Measurements from ENCODE around the gene MIGA2.
"Not testable (repeated sequence)": the region's sequence is repeated elsewhere in the genome, so short reads cannot be mapped to it uniquely, and the experiment has no call there.

MIGA2 gene

GRCh38 chr9:129036241-129036922 is at the start of gene MIGA2:
Gene MIGA2 (plus strand): TSS chr9:129036626. CDS start chr9:129040595, 3,969 bp downstream.
- peak; percentile 100 for DNase-seq

GRCh38 chr9:128986671-128987070 is 49.8 kb upstream of the MIGA2 start:
- DNase-seq = no peak

- no peak for DNase-seq
Measured at GRCh38 chr9:128987805-128988204, 48.6 kb upstream of the MIGA2 start.

- no peak for DNase-seq
Measured at GRCh38 chr9:128992995-128993394, 43.4 kb upstream of the MIGA2 start.

GRCh38 chr9:128995791-128996190 is 40.6 kb upstream of the MIGA2 start:
- DNase-seq = peak; percentile 45

- DNase-seq = no peak
Measured at GRCh38 chr9:128998462-128998861, 38.0 kb upstream of the MIGA2 start.

- DNase-seq = no peak
Measured at GRCh38 chr9:128999581-129000206, 36.7 kb upstream of the MIGA2 start.

GRCh38 chr9:129001504-129002325 is 34.7 kb upstream of the MIGA2 start:
- no peak for DNase-seq

- DNase-seq = no peak
Measured at GRCh38 chr9:129002992-129003391, 33.4 kb upstream of the MIGA2 start.

GRCh38 chr9:129004173-129004572 is 32.3 kb upstream of the MIGA2 start:
- DNase-seq = not testable (repeated sequence)

GRCh38 chr9:129005336-129005997 is 31.0 kb upstream of the MIGA2 start:
- DNase-seq = peak; percentile 33

- DNase-seq = peak; percentile 83
Measured at GRCh38 chr9:129006328-129007034, 29.9 kb upstream of the MIGA2 start.

- peak; percentile 49 for DNase-seq
Measured at GRCh38 chr9:129007035-129007765, 29.2 kb upstream of the MIGA2 start.

GRCh38 chr9:129007766-129008468 is 28.5 kb upstream of the MIGA2 start:
- DNase-seq = peak; percentile 47

GRCh38 chr9:129008469-129008965 is 27.9 kb upstream of the MIGA2 start:
- DNase-seq = no peak

- no peak for DNase-seq
Measured at GRCh38 chr9:129008986-129009583, 27.3 kb upstream of the MIGA2 start.

GRCh38 chr9:129009584-129010141 is 26.8 kb upstream of the MIGA2 start:
- DNase-seq = no peak

- DNase-seq = no peak
Measured at GRCh38 chr9:129010267-129010975, 26.0 kb upstream of the MIGA2 start.

- DNase-seq = no peak
Measured at GRCh38 chr9:129011170-129011569, 25.3 kb upstream of the MIGA2 start.

Data from NCI-H69 (cell line).